SK-N-SH (cell line): ENCODE results near the gene HES6. TPM values are rescaled to one million over a fixed set of nuclear protein-coding genes. Genes with fewer than 3 reads are reported as not detected.

Source experiments
- CTCF ChIA-PET: fragments of 300-600, 350-600 bp; formaldehyde crosslinking; extraction: SDS; loops from one replicate; lab custom pipeline; 2021; lab: Yijun Ruan, JAX
- POLR2A ChIA-PET: fragments of 350-600 bp; sonication (Branson Sonifier 250); formaldehyde crosslinking; extraction: SDS; loops from one replicate; lab custom pipeline; 2020; ENCODE audit warnings: antibody characterized with exemption, inconsistent platforms; lab: Yijun Ruan, JAX
- DNase-seq: peaks from one replicate; pipeline ENCODE4 v3.0.0; 2012
- H2AFZ ChIP-seq: fragments of 200-600 bp; sonication (generic); 2 replicates; pipeline ENCODE4 v1.8.1; 2016; ENCODE audit warnings: antibody characterized with exemption, mild to moderate bottlenecking, low read depth
- H3F3A ChIP-seq: fragments of 200-600 bp; sonication (generic); replicated peaks from 2 replicates; pipeline ENCODE3; 2016; ENCODE audit warnings: antibody characterized with exemption, mild to moderate bottlenecking; ENCODE audit not compliant: insufficient read depth
- H3K27ac ChIP-seq, 2 experiments: fragments of 200-500 bp in 1 of 2; fragments of 200-600 bp in 1 of 2; sonication (Bioruptor generic) in 1 of 2; sonication (generic), shearing (Covaris generic) in 1 of 2; 2 replicates each; pipeline versions ENCODE4 v1.5.1 to v1.6.1; 2014 to 2016; ENCODE audit warnings: low read depth in 2 of 2, inconsistent platforms in 1 of 2, low read length in 1 of 2, mild to moderate bottlenecking in 1 of 2, mixed read lengths in 1 of 2
- H3K27me3 ChIP-seq: fragments of 200-600 bp; sonication (generic), shearing (Covaris generic); 2 replicates; pipeline ENCODE4 v1.6.1; 2016; ENCODE audit warnings: mixed run types; ENCODE audit not compliant: insufficient read depth
- H3K36me3 ChIP-seq, 2 experiments: fragments of 200-500 bp in 1 of 2; fragments of 200-600 bp in 1 of 2; sonication (Bioruptor generic) in 1 of 2; sonication (generic) in 1 of 2; replicated peaks in 1 of 2; 2 replicates each; pipeline versions ENCODE3 to v1.5.1; 2014 to 2016; ENCODE audit warnings: low read length in 1 of 2, mild to moderate bottlenecking in 1 of 2; ENCODE audit not compliant: insufficient read depth in 2 of 2, control insufficient read depth in 1 of 2
- H3K4me1 ChIP-seq, 2 experiments: fragments of 200-500 bp in 1 of 2; fragments of 200-600 bp in 1 of 2; sonication (Bioruptor generic) in 1 of 2; sonication (generic), shearing (Covaris generic) in 1 of 2; 2 replicates each; pipeline versions ENCODE4 v1.5.1 to v1.6.1; 2014 to 2016; ENCODE audit warnings: low read depth in 1 of 2, low read length in 1 of 2, mixed run types in 1 of 2; ENCODE audit not compliant: insufficient read depth in 2 of 2, control insufficient read depth in 1 of 2
- H3K4me2 ChIP-seq: fragments of 200-600 bp; sonication (generic), shearing (Covaris generic); 2 replicates; pipeline ENCODE4 v1.6.1; 2017; ENCODE audit warnings: mixed run types
- H3K4me3 ChIP-seq, 2 experiments: fragments of 200-500 bp in 1 of 2; fragments of 200-600 bp in 1 of 2; sonication (Bioruptor generic) in 1 of 2; sonication (generic), shearing (Covaris generic) in 1 of 2; 2 replicates each; pipeline versions ENCODE4 v1.5.1 to v1.8.1; 2014 to 2016; ENCODE audit warnings: low read depth in 2 of 2, inconsistent platforms in 1 of 2, low read length in 1 of 2, mild to moderate bottlenecking in 1 of 2, mixed read lengths in 1 of 2, moderate library complexity in 1 of 2
- H3K79me2 ChIP-seq: fragments of 200-600 bp; sonication (generic); 2 replicates; pipeline ENCODE4 v1.8.1; 2017; ENCODE audit warnings: mild to moderate bottlenecking; ENCODE audit not compliant: insufficient read depth
- H3K9ac ChIP-seq: fragments of 200-600 bp; sonication (generic); 2 replicates; pipeline ENCODE4 v1.6.1; 2017; ENCODE audit warnings: mixed run types
- H3K9me2 ChIP-seq: fragments of 200-600 bp; sonication (generic); 2 replicates; pipeline ENCODE4 v1.6.1; 2017; ENCODE audit warnings: mixed run types
- H3K9me3 ChIP-seq: fragments of 200-600 bp; sonication (generic); 2 replicates; pipeline ENCODE4 v1.6.1; 2017; ENCODE audit warnings: mixed run types, mild to moderate bottlenecking, moderate library complexity
- H4K20me1 ChIP-seq: fragments of 200-600 bp; sonication (generic); 2 replicates; pipeline ENCODE4 v1.6.1; 2017; ENCODE audit warnings: mild to moderate bottlenecking, mixed run types; ENCODE audit not compliant: insufficient read depth
- CHD2 ChIP-seq: fragments of 150-350 bp; IDR thresholded peaks from 2 replicates; pipeline ENCODE4 v1.6.1; 2018; ENCODE audit warnings: low read length; ENCODE audit not compliant: partially characterized antibody
- CTCF ChIP-seq: fragments of 200-600 bp; sonication (generic); IDR thresholded peaks from 2 replicates; pipeline ENCODE4 v1.6.1; 2017; ENCODE audit warnings: antibody characterized with exemption, mild to moderate bottlenecking, moderate library complexity
- EP300 ChIP-seq, 2 experiments: IDR thresholded peaks; 2 replicates each; pipeline versions ENCODE4 v1.4.0 to v1.6.1; 2012; ENCODE audit warnings: borderline replicate concordance in 1 of 2, low read depth in 1 of 2, low read length in 1 of 2
- FOXJ3 ChIP-seq: sonication (generic); formaldehyde crosslinking; IDR thresholded peaks from 2 replicates; pipeline ENCODE4 v1.5.1; 2020; ENCODE audit warnings: mild to moderate bottlenecking, missing genetic modification reagents
- FOXM1 ChIP-seq: IDR thresholded peaks from 2 replicates; pipeline ENCODE4 v1.4.0; 2012; ENCODE audit warnings: low read depth, mild to moderate bottlenecking
- GATA2 ChIP-seq: sonication (generic); formaldehyde crosslinking; IDR thresholded peaks from 2 replicates; pipeline ENCODE4 v1.5.0; 2020; ENCODE audit warnings: mild to moderate bottlenecking, missing genetic modification reagents
- IRF3 ChIP-seq: fragments of 150-350 bp; IDR thresholded peaks from 2 replicates; pipeline ENCODE4 v1.6.1; 2016; ENCODE audit warnings: mild to moderate bottlenecking, low read depth, low read length
- MXI1 ChIP-seq: IDR thresholded peaks from 2 replicates; pipeline ENCODE4 v1.6.1; 2012; ENCODE audit warnings: mild to moderate bottlenecking, low read depth, low read length, improper control_type of control experiment
- NFIC ChIP-seq: IDR thresholded peaks from 2 replicates; pipeline ENCODE4 v1.4.0; 2012; ENCODE audit warnings: borderline replicate concordance
- POLR2AphosphoS5 ChIP-seq: IDR thresholded peaks from 2 replicates; pipeline ENCODE4 v1.6.1; 2012; ENCODE audit warnings: low read depth, low read length
- RAD21 ChIP-seq: IDR thresholded peaks from 2 replicates; pipeline ENCODE4 v1.6.1; 2012; ENCODE audit warnings: mild to moderate bottlenecking, low read length
- RCOR1 ChIP-seq: fragments of 150-350 bp; IDR thresholded peaks from 2 replicates; pipeline ENCODE4 v1.6.1; 2017; ENCODE audit warnings: antibody characterized with exemption, low read length
- RFX5 ChIP-seq: IDR thresholded peaks from 2 replicates; pipeline ENCODE4 v1.6.1; 2012; ENCODE audit warnings: mild to moderate bottlenecking, improper control_type of control experiment, low read length
- SIN3A ChIP-seq: IDR thresholded peaks from 2 replicates; pipeline ENCODE4 v1.6.1; 2012; ENCODE audit warnings: low read depth, mild to moderate bottlenecking, low read length, moderate library complexity, borderline replicate concordance
- SMC3 ChIP-seq: IDR thresholded peaks from 2 replicates; pipeline ENCODE4 v1.6.1; 2012; ENCODE audit warnings: low read depth, low read length, improper control_type of control experiment
- TAF1 ChIP-seq: IDR thresholded peaks from 2 replicates; pipeline ENCODE4 v1.6.1; 2012; ENCODE audit warnings: low read depth, mild to moderate bottlenecking, low read length, moderate library complexity, borderline replicate concordance
- TCF12 ChIP-seq: IDR thresholded peaks from 2 replicates; pipeline ENCODE4 v1.4.0; 2012
- TEAD4 ChIP-seq: IDR thresholded peaks from 2 replicates; pipeline ENCODE4 v1.4.0; 2012; ENCODE audit warnings: mild to moderate bottlenecking, borderline replicate concordance; ENCODE audit not compliant: insufficient read depth
- WGBS: methylation state at CpG from one replicate; pipeline ENCODE4 v1.1.6; 2017; ENCODE audit warnings: low lambda C conversion rate; 5-methylcytosine and 5-hydroxymethylcytosine counted together
- polyA plus RNA-seq, 3 experiments: library from polyadenylated mRNA; depleted of rRNA; stranded (reverse); fragments of >200 nt; gene quantifications; 2 replicates each; pipeline ENCODE4 v1.2.3, GENCODE V29; 2012
- TF ChIP-seq, protein P1 (sequence below): fragments of 150-350 bp; IDR thresholded peaks from 2 replicates; pipeline ENCODE4 v1.6.1; 2017; ENCODE audit warnings: antibody characterized with exemption, low read length, low read depth, borderline replicate concordance

HES6 gene
- polyA plus RNA-seq, 1 of the 3 experiments (the other 2 are of a cell fraction), result 3.6 TPM

DNA sequence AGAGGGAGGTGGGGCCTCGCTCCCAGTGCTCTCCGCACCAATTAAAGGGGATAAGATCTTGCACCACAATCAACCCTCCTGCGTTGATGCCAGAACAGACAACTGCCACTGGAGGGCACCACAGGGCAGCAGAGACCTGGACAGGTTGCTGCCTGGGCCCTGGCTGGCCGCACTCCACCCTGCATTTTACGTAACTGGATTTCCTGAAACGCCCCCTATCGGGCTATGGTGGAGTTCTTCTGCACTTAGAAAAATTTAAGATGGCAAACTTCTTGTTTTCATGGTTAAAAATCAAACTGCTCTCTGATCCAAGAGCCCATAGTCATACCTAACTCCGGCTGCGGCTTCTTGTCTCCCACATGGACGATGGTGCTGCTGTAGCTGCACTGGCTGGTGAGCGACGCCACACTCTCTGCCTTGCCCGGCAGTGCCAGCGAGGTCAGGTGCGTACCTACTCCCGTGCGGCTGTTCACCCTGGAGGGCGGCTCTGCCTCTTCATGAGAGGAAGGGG lies 16.8 kb upstream of the HES6 start:
- peak; percentile 95 for DNase-seq
- H3F3A ChIP-seq, result no peaks in the 10 kb centered on the region
- H3K9me2 ChIP-seq, result no peaks in the 10 kb centered on the region
- POLR2A ChIA-PET, result no interaction called here
- no peak overlapping the region; a peak in 1 of 4 replicates for H3K27ac ChIP-seq
- H3K9me3 ChIP-seq, result no peaks in the 10 kb centered on the region
- no peaks in the 10 kb centered on the region for H3K79me2 ChIP-seq
- TF ChIP-seq CTCF, result peak; percentile 96
- peak; percentile 60; the same call in 1 of the 2 replicates for TF ChIP-seq MXI1
- peak; percentile 64; the same call in 1 of the 2 replicates for TF ChIP-seq RFX5
- peak in 1 of 2 experiments; percentile 6; a peak in 1 of 4 replicates for TF ChIP-seq EP300 (IDR thresholded peaks at IDR 0.05; ENCODE audit: borderline replicate concordance in 1 of 2, low read depth in 1 of 2, low read length in 1 of 2)
- TF ChIP-seq SMC3, result peak; percentile 76
- TF ChIP-seq, protein P1, sequence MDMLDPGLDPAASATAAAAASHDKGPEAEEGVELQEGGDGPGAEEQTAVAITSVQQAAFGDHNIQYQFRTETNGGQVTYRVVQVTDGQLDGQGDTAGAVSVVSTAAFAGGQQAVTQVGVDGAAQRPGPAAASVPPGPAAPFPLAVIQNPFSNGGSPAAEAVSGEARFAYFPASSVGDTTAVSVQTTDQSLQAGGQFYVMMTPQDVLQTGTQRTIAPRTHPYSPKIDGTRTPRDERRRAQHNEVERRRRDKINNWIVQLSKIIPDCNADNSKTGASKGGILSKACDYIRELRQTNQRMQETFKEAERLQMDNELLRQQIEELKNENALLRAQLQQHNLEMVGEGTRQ, result no peak
- peak; percentile 88 for TF ChIP-seq GATA2 (CRISPR knock-in tag)
- no peak for TF ChIP-seq TCF12
- peak; percentile 79 for TF ChIP-seq RCOR1
- peak; percentile 28; the same call in 1 of the 2 replicates for TF ChIP-seq TAF1
- TF ChIP-seq RAD21, result peak; percentile 82
- TF ChIP-seq CHD2, result peak; percentile 39
- TF ChIP-seq FOXM1, result no peak
- peaks cover 3 to 6% of the 10 kb centered on the region in 2 experiments for H3K36me3 ChIP-seq
- CTCF ChIA-PET, result interaction anchor here (0.6 to 6.2 kb wide), 21 partner anchors 9 to 398 kb away, joined by 3 to 60 read pairs (median 4); partner anchors contain the start of genes HES6 and PER2
- peaks cover 0 to 21% of the 10 kb centered on the region in 2 experiments; a peak in 1 of 4 replicates for H3K4me1 ChIP-seq
- no peaks in the 10 kb centered on the region for H3K27me3 ChIP-seq
- H3K9ac ChIP-seq, result no peak overlapping the region
- H4K20me1 ChIP-seq, result no peaks in the 10 kb centered on the region
- no peak overlapping the region for H2AFZ ChIP-seq
- no peak overlapping the region; a peak in 1 of 4 replicates for H3K4me3 ChIP-seq
- no peak overlapping the region for H3K4me2 ChIP-seq
- WGBS, result 57% methylated on average over 18 of the region's 18 CpGs

DNA sequence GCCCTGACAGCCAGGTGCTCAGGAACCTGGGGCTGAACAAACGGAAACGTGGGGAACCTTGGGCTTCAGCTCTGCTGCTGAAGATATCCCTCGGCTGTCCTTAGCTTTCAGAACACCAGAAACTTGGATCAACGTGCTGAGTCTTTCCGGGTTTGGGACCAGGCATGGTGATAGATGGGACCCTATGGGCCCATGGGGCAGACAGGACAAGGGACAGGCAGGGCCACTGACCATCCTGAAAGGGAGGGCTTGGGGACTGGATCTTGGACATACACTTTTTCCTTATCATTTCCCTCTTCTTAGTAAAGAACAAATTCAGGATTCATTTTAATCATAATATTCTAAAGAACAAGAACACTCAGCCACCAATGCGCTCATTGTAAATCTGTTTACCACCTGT lies 16.3 kb upstream of the HES6 start:
- no peaks in the 10 kb centered on the region for H3K9me2 ChIP-seq
- no peaks in the 10 kb centered on the region for H3K27me3 ChIP-seq
- CTCF ChIA-PET, result interaction anchor here (0.6 to 6.2 kb wide), 24 partner anchors 9 to 719 kb away, joined by 3 to 60 read pairs (median 4); partner anchors contain the start of genes HES6 and PER2
- H4K20me1 ChIP-seq, result no peaks in the 10 kb centered on the region
- no peaks in the 10 kb centered on the region for H3K9me3 ChIP-seq
- no peak overlapping the region; a peak in 1 of 4 replicates for H3K27ac ChIP-seq
- H2AFZ ChIP-seq, result no peak overlapping the region
- no peak overlapping the region for H3K4me3 ChIP-seq
- H3F3A ChIP-seq, result no peaks in the 10 kb centered on the region
- no peak overlapping the region for H3K4me2 ChIP-seq
- no peak overlapping the region for H3K9ac ChIP-seq
- 94% methylated on average over 4 of the region's 6 CpGs for WGBS
- H3K36me3 ChIP-seq, result peaks cover 3 to 6% of the 10 kb centered on the region in 2 experiments
- no peaks in the 10 kb centered on the region for H3K79me2 ChIP-seq
- H3K4me1 ChIP-seq, result peaks cover 0 to 18% of the 10 kb centered on the region in 2 experiments; a peak in 1 of 4 replicates
- POLR2A ChIA-PET, result no interaction called here
- no peak for DNase-seq
- TF ChIP-seq IRF3 (no peak), TEAD4 (no peak), FOXJ3 (CRISPR knock-in tag) (no peak), NFIC (no peak), SIN3A (no peak), POLR2AphosphoS5 (no peak)
